ENCODE results near the gene ARFGEF3.

DNA sequence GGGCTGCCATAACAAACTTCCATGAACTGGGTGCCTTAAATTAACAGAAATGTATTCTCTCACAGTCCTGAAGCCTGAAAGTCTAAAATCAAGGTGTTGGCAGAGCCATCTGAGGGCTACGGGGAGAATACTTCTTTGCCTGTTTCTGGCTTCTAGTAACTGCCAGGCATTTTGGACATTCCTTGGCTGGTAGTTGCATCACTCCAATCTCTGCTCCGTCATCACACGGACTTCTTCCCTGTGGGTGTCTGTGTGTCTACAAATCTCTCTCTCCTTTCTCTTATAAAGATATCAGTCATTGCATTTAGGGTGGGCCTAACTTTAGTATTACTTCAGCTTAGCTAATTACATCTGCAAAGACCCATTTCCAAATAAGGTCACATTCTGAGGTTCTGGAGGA is 33.6 kb upstream of the ARFGEF3 start:
- TF ChIP-seq, protein P1, sequence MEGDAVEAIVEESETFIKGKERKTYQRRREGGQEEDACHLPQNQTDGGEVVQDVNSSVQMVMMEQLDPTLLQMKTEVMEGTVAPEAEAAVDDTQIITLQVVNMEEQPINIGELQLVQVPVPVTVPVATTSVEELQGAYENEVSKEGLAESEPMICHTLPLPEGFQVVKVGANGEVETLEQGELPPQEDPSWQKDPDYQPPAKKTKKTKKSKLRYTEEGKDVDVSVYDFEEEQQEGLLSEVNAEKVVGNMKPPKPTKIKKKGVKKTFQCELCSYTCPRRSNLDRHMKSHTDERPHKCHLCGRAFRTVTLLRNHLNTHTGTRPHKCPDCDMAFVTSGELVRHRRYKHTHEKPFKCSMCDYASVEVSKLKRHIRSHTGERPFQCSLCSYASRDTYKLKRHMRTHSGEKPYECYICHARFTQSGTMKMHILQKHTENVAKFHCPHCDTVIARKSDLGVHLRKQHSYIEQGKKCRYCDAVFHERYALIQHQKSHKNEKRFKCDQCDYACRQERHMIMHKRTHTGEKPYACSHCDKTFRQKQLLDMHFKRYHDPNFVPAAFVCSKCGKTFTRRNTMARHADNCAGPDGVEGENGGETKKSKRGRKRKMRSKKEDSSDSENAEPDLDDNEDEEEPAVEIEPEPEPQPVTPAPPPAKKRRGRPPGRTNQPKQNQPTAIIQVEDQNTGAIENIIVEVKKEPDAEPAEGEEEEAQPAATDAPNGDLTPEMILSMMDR (IDR thresholded peaks at IDR 0.05): no peak
- no peak for TF ChIP-seq POLR2A (IDR thresholded peaks at IDR 0.05)
